Subcutaneous abdominal adipose tissue (tissue), 5 donors: ENCODE measurements around the gene BICRAL.
"Not testable (repeated sequence)": the region's sequence is repeated elsewhere in the genome, so short reads cannot be mapped to it uniquely, and the experiment has no call there.

Experiments used
- H3K27ac ChIP-seq: one replicate; pipeline ENCODE4 v1.7.0; 2013; ENCODE audit warnings: low read depth, mild to moderate bottlenecking, inconsistent platforms, low read length, moderate library complexity
- H3K27me3 ChIP-seq, 5 donors: one replicate each; pipeline ENCODE4 v1.7.0; 2013; ENCODE audit warnings: low read length in 5 of 5, inconsistent platforms in 1 of 5; ENCODE audit not compliant: control insufficient read depth in 5 of 5, insufficient read depth in 4 of 5
- H3K36me3 ChIP-seq, 5 donors: one replicate each; pipeline ENCODE4 v1.7.0; 2013; ENCODE audit warnings: low read length in 5 of 5; ENCODE audit not compliant: control insufficient read depth in 5 of 5, insufficient read depth in 5 of 5
- H3K4me1 ChIP-seq, 5 donors: one replicate each; pipeline ENCODE4 v1.7.0; 2013; ENCODE audit warnings: low read length in 5 of 5, mild to moderate bottlenecking in 3 of 5, moderate library complexity in 1 of 5; ENCODE audit not compliant: control insufficient read depth in 5 of 5, insufficient read depth in 5 of 5
- H3K4me3 ChIP-seq, 5 donors: one replicate each; pipeline ENCODE4 v1.7.0; 2013; ENCODE audit warnings: low read length in 5 of 5, low read depth in 1 of 5
- H3K9ac ChIP-seq, 5 donors: one replicate each; pipeline ENCODE4 v1.7.0; 2013; ENCODE audit warnings: low read length in 5 of 5, mild to moderate bottlenecking in 4 of 5, moderate library complexity in 3 of 5
- H3K9me3 ChIP-seq, 5 donors: one replicate each; pipeline ENCODE4 v1.7.0; 2013; ENCODE audit warnings: low read length in 5 of 5; ENCODE audit not compliant: control insufficient read depth in 5 of 5
- donor health status: healthy.
- donor health status: healthy.
- donor health status: healthy.
- donor health status: healthy.
- donor health status: healthy.

BICRAL gene

GRCh38 chr6:42871711-42872110 lies 89.9 kb downstream of the BICRAL start:
- Histone ChIP-seq H3K27ac (no peak overlapping the region), H3K9me3 (no peaks in the 10 kb centered on the region), H3K36me3 (peaks cover 7 to 20% (median 11%) of the 10 kb centered on the region in 5 donors), H3K27me3 (no peaks in the 10 kb centered on the region), H3K4me1 (no peaks in the 10 kb centered on the region), H3K4me3 (no peak overlapping the region), H3K9ac (no peak overlapping the region)

GRCh38 chr6:42873313-42873712 lies 91.5 kb downstream of the BICRAL start:
- Histone ChIP-seq H3K27ac (no peak overlapping the region), H3K36me3 (peaks cover 0 to 9% (median 3%) of the 10 kb centered on the region in 5 donors), H3K9me3 (no peaks in the 10 kb centered on the region), H3K4me1 (peaks cover 0 to 4% (median 0%) of the 10 kb centered on the region in 5 donors), H3K9ac (no peak overlapping the region), H3K4me3 (no peak overlapping the region), H3K27me3 (no peaks in the 10 kb centered on the region)

- Histone ChIP-seq H3K36me3 (no peaks in the 10 kb centered on the region), H3K4me1 (peaks cover 0 to 27% (median 23%) of the 10 kb centered on the region in 5 donors), H3K4me3 (no peak overlapping the region), H3K9me3 (no peaks in the 10 kb centered on the region), H3K27ac (no peak overlapping the region), H3K9ac (peak overlapping the region in 1 of 5 donors; percentile 45), H3K27me3 (no peaks in the 10 kb centered on the region)
These were observed 95.8 kb downstream of the BICRAL start for GRCh38 chr6:42877695-42878094.

GRCh38 chr6:42879372-42880239 lies 97.8 kb downstream of the BICRAL start, which contains the start of gene RPL7L1:
Gene RPL7L1, plus strand, starts transcription at chr6:42879616. Its CDS starts 295 bp downstream, at chr6:42879911.
- H3K27ac ChIP-seq = peak within 1 kb of the TSS; percentile 74
- peaks cover 0 to 27% (median 23%) of the 10 kb centered on the region in 5 donors for H3K4me1 ChIP-seq
- H3K9ac ChIP-seq = peak within 1 kb of the TSS; percentile 81 to 99 (median 90)

DNA sequence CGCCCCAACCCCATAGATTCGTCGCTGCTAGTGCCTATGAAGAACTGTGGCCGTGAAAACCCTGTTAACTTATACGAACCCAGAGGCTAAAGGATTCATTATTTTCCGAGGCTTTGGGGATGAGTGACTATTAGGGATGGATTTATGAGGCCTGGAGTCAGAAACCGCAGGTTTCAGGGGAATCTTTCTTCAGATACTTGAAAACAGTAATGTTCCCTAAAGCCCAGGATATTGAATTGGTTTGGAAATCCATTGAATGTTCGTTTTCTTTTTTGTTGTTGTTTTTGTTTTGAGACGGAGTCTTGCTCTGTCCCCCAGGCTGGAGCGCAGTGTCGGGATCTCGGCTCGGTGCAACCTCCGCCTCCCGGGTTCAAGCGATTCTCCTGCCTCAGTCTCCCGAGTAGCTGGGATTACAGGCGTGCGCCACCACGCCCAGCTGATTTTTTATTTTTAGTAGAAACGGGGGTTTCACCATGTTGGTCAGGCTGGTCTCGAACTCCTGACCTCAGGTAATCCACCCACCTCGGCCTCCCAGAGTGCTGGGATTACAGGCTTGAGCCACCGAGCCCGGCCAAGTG lies 98.5 kb downstream of the BICRAL start:
- peaks cover 12 to 26% (median 24%) of the 10 kb centered on the region in 5 donors for H3K36me3 ChIP-seq
- not testable (repeated sequence) for H3K9me3 ChIP-seq, H3K27me3 ChIP-seq
- peak overlapping the region; percentile 84 to 98 (median 85) for H3K4me3 ChIP-seq
- H3K4me1 ChIP-seq = peaks cover 0 to 27% (median 23%) of the 10 kb centered on the region in 5 donors
- peak overlapping the region; percentile 81 to 99 (median 90) for H3K9ac ChIP-seq
- H3K27ac ChIP-seq = peak overlapping the region; percentile 74

More at GRCh38 chr6:42879372-42880239, 97.8 kb downstream of the BICRAL start, which contains the start of gene RPL7L1:
- Histone ChIP-seq H3K4me3 (peak within 1 kb of the TSS; percentile 84 to 98 (median 85)), H3K27me3 (no peaks in the 10 kb centered on the region), H3K9me3 (no peaks in the 10 kb centered on the region), H3K36me3 (peaks cover 12 to 19% (median 18%) of the 10 kb centered on the region in 5 donors)

- H3K9me3 ChIP-seq, H3K27me3 ChIP-seq: not testable (repeated sequence)
- peak overlapping the region in 4 of 5 donors; percentile 84 to 98 (median 85) for H3K4me3 ChIP-seq
- H3K4me1 ChIP-seq = peaks cover 0 to 27% (median 23%) of the 10 kb centered on the region in 5 donors
- peak overlapping the region; percentile 74 for H3K27ac ChIP-seq
- peaks cover 17 to 32% (median 29%) of the 10 kb centered on the region in 5 donors for H3K36me3 ChIP-seq
- H3K9ac ChIP-seq = peak overlapping the region; percentile 63 to 99 (median 90)
These were observed 99.0 kb downstream of the BICRAL start for GRCh38 chr6:42880871-42881270.

DNA sequence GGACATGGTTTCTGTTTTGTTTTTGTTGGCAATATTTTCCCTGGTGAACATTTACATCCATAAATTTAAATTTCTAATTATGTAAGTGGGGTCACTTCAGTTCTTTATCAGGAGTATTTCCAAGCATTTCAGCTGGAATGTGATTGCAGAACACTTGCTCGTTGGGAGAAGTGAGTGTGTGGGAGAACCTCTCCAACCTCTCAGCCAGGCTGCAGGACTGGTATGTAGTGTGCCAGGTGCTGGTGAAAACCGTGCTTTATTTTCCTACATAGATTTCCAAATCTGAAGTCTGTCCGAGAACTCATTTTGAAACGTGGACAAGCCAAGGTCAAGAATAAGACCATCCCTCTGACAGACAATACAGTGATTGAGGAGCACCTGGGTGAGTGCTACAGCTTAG lies 103.8 kb downstream of the BICRAL start:
- Histone ChIP-seq H3K27me3 (no peaks in the 10 kb centered on the region), H3K9ac (no peak overlapping the region), H3K27ac (no peak overlapping the region), H3K36me3 (peaks cover 17 to 42% (median 36%) of the 10 kb centered on the region in 5 donors), H3K4me1 (peaks cover 2 to 21% (median 12%) of the 10 kb centered on the region in 5 donors), H3K9me3 (no peaks in the 10 kb centered on the region), H3K4me3 (no peak overlapping the region)

GRCh38 chr6:42888201-42888600 lies 106.3 kb downstream of the BICRAL start:
- not testable (repeated sequence) for H3K27ac ChIP-seq, H3K9me3 ChIP-seq, H3K9ac ChIP-seq, H3K27me3 ChIP-seq, H3K4me3 ChIP-seq
- Histone ChIP-seq H3K36me3 (peaks cover 17 to 37% (median 31%) of the 10 kb centered on the region in 5 donors), H3K4me1 (peaks cover 4 to 16% (median 15%) of the 10 kb centered on the region in 5 donors)

GRCh38 chr6:42889815-42890214 lies 108.0 kb downstream of the BICRAL start:
- peak overlapping the region; percentile 73 to 99 (median 87) for H3K4me3 ChIP-seq
- peak overlapping the region; percentile 88 for H3K27ac ChIP-seq
- peak overlapping the region; percentile 72 to 97 (median 89) for H3K9ac ChIP-seq
- H3K9me3 ChIP-seq = no peaks in the 10 kb centered on the region
- H3K4me1 ChIP-seq = peaks cover 4 to 16% (median 15%) of the 10 kb centered on the region in 5 donors
- no peaks in the 10 kb centered on the region for H3K27me3 ChIP-seq
- peaks cover 4 to 21% (median 16%) of the 10 kb centered on the region in 5 donors for H3K36me3 ChIP-seq
